Measurements from ENCODE around the gene ITGB5. TPM values are rescaled to one million over a fixed set of nuclear protein-coding genes. Genes with fewer than 3 reads are reported as not detected.

ITGB5 gene
- total RNA-seq, 2 experiments from 2014 or later: 0.18 to 1.2 TPM

DNA sequence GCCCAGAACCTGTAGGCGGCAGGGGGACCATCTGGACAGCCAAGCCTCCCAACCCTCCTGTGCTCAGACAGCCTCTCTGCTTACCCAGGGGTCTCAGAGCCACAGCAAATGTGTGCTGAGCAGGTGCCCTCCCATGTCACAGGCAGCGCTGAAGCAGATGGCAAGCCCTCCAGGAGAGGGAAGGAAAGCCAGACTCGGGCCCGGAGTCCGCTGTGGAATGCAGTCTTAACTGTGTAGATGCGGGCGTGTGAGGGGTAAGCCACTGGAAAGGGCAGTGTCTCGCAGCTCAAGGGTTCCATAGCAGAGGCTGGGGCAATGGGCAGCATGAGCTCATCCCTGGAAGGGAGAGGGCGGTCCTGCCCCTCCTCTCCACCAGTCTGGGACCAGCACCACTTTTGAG lies 111.3 kb downstream of the ITGB5 start:
- no peak for DNase-seq
- H3K4me3 Mint-ChIP-seq: no peak overlapping the region
- H3K9me3 Mint-ChIP-seq (ENCODE audit: low read depth): no peaks in the 10 kb centered on the region
- no peaks in the 10 kb centered on the region for H3K36me3 Mint-ChIP-seq
- ATAC-seq: no peak
- H3K27me3 Mint-ChIP-seq: peaks cover 24% of the 10 kb centered on the region
- CTCF ChIA-PET: no interaction called here
- H3K27ac Mint-ChIP-seq: no peak overlapping the region
- peaks cover 3% of the 10 kb centered on the region for H3K4me1 Mint-ChIP-seq

GRCh38 chr3:124774841-124775402 lies 112.2 kb downstream of the ITGB5 start:
- H3K4me1 Mint-ChIP-seq: no peaks in the 10 kb centered on the region
- CTCF ChIA-PET: no interaction called here

GRCh38 chr3:124774327-124774718 lies 112.8 kb downstream of the ITGB5 start:
- H3K27me3 Mint-ChIP-seq: peaks cover 34% of the 10 kb centered on the region
- H3K27ac Mint-ChIP-seq: no peak overlapping the region
- CTCF ChIA-PET: no interaction called here
- ATAC-seq: no peak
- H3K36me3 Mint-ChIP-seq: no peaks in the 10 kb centered on the region
- DNase-seq: no peak
- no peaks in the 10 kb centered on the region for H3K4me1 Mint-ChIP-seq
- no peak overlapping the region for H3K4me3 Mint-ChIP-seq
- H3K9me3 Mint-ChIP-seq (ENCODE audit: low read depth): no peaks in the 10 kb centered on the region

More at GRCh38 chr3:124774841-124775402, 112.2 kb downstream of the ITGB5 start:
- no peaks in the 10 kb centered on the region for H3K36me3 Mint-ChIP-seq
- no peak overlapping the region for H3K27ac Mint-ChIP-seq
- no peak for DNase-seq
- H3K27me3 Mint-ChIP-seq: peaks cover 30% of the 10 kb centered on the region
- ATAC-seq: no peak
- no peaks in the 10 kb centered on the region for H3K9me3 Mint-ChIP-seq (ENCODE audit: low read depth)
- H3K4me3 Mint-ChIP-seq: no peak overlapping the region

DNA sequence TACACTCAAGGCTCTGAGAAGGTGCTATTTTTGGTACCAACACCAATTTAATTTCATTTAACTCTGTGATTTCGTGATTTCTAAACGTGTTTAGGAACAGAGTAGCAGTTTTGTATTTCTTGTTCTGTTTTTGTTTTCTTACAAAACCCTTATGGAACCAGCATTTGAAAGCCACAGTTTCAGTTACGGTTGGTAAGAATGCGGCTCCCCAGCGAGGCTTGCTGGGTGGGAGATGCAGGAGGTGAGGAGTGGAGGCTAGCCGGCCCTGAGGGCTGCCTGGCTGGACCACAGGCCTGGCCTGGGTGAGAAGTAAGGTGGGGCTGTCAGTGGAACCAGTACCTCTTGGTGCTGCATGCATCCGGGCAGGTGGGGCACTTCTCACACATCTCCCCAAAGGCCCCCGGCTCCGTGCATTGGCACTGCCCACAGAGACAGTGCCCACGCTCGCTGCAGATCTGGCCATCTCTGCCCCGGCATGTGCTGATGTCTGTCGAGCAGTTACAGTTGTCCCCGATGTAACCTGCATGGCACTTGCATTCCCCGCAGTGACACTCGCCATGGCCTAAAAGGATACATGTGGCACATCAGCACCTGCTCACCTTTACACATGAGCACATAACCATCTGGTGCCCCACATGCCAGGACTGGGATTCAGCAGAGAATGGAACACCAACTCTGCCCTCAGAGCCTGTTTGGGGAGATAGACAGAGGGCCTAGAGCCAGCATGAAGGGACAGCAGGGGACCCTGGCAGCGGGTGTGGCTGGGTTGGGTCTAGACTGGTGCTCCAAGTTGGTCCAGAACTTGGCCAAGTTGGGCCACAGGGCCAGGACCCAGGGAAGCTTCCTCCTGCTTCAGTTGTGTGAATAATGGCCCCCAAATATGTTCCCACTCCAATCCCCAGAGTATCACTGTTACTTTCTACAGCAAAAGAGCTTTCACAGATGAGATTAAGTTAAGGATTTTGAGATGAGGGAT lies 113.5 kb downstream of the ITGB5 start:
- Mint-ChIP-seq H3K36me3 (no peaks in the 10 kb centered on the region), H3K4me1 (no peaks in the 10 kb centered on the region), H3K27me3 (peaks cover 40% of the 10 kb centered on the region), H3K9me3 (ENCODE audit: low read depth) (no peaks in the 10 kb centered on the region), H3K27ac (no peak overlapping the region), H3K4me3 (no peak overlapping the region)
- CTCF ChIA-PET: no interaction called here
- no peak for ATAC-seq
- no peak for DNase-seq

DNA sequence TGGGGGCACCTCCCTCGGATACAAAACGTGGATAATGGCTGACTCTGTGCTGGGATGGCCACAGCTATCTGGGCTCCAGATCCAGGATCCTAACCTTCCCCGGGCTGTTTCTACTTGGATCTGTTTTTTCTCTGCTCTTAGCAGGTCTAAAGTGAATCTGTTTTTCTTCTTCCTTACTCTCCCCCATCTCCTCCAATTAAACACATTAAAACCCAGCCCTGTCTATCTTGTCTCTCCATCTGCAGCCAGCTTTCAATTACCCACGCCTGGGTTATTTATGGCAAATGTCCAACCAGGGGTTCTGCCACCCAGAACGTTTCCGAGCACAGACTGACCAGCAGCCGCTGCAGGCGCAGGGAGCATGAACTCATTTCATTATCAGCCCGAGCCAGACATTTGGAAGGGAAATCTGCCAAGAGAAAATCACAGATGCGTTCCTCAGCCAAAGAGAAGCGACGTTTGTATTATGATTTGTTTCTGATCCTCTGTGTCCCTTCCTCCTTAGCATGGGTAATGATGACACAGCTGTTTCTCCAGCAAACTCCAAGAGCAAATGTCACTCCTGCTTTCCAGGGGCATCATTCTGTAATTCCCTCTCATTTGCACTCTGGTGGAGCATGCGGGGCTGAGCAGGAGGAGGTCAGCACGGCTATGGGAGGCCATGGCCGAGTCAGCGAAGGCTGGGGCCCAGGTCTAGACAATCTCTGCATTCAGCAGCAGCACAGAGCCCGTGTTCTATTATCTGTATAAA lies 114.9 kb downstream of the ITGB5 start:
- no peaks in the 10 kb centered on the region for H3K9me3 Mint-ChIP-seq (ENCODE audit: low read depth)
- no peak overlapping the region for H3K4me3 Mint-ChIP-seq
- no peaks in the 10 kb centered on the region for H3K4me1 Mint-ChIP-seq
- H3K36me3 Mint-ChIP-seq: no peaks in the 10 kb centered on the region
- no peak for DNase-seq
- H3K27me3 Mint-ChIP-seq: peaks cover 36% of the 10 kb centered on the region
- CTCF ChIA-PET: interaction anchor here (0.8 to 3.8 kb wide), 3 partner anchors 11 to 810 kb away, joined by 3 to 24 read pairs (median 18); no protein-coding TSS in a partner anchor
- no peak overlapping the region for H3K27ac Mint-ChIP-seq
- ATAC-seq: no peak

DNA sequence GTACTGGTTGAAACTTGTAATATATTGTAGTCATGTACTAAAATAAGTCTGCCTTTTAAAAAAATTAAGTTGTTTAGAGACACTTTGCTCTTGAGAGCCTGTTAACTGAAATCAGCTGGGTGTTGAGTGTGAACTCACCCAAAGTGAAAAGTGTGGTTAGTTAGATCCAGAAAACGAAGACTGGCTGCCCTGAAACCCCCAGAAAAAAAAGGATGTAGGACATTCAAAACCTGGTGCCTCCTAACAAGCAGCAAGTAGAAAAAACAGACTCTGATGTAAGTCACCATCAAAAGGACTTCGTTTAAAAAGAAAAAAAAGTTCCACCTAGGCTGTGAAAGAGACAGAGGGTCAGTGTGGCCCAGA lies 116.1 kb downstream of the ITGB5 start:
- peaks cover 36% of the 10 kb centered on the region for H3K27me3 Mint-ChIP-seq
- no peak overlapping the region for H3K27ac Mint-ChIP-seq
- no peak for ATAC-seq
- H3K36me3 Mint-ChIP-seq: no peaks in the 10 kb centered on the region
- H3K4me3 Mint-ChIP-seq: no peak overlapping the region
- DNase-seq: no peak
- CTCF ChIA-PET: interaction anchor here (3.4 to 3.8 kb wide), 2 partner anchors 10 to 130 kb away, joined by 18 to 24 read pairs; no protein-coding TSS in a partner anchor
- H3K4me1 Mint-ChIP-seq: no peaks in the 10 kb centered on the region
- no peaks in the 10 kb centered on the region for H3K9me3 Mint-ChIP-seq (ENCODE audit: low read depth)

DNA sequence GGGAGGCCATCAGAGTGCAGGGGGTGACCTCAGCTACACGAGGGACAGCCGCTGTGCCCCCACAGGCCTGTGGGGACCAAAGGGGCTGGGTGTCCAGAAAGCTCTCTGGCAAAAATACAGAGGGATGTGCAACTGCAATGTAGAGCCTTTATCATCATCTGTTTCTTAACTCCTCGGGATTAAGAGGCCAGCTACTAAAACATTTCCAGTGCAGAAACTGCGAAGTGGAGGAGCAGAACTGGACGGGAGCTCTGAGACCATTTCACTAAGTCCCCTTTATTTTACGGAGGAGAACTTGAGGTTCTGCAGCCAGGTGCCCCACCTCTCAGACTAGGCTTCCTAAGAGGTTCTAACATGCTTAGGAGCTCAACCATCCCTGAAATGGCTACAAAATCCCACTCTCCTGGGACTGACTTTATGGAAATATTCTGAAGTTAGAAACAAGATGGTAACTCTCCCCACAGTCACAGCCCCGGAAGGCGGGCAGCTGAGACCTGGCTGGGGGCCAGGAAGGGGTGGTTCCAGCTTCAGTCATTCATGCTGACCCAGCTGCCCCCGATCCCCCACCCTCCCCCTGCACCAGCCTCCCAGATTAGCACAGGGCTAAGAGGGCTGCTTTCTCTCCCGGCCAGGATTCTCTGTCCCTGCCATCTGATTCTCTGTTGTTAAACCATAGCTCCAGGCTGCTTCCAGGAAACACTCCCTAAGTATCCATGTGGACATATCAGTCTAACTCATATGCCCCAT lies 116.7 kb downstream of the ITGB5 start:
- no peak overlapping the region for H3K4me3 Mint-ChIP-seq
- ATAC-seq (no peak), DNase-seq (no peak)
- CTCF ChIA-PET: interaction anchor here (3.4 to 3.8 kb wide), 2 partner anchors 10 to 131 kb away, joined by 18 to 24 read pairs; no protein-coding TSS in a partner anchor
- H3K27ac Mint-ChIP-seq: no peak overlapping the region
- H3K27me3 Mint-ChIP-seq: peaks cover 36% of the 10 kb centered on the region
- no peaks in the 10 kb centered on the region for H3K36me3 Mint-ChIP-seq
- H3K9me3 Mint-ChIP-seq (ENCODE audit: low read depth): no peaks in the 10 kb centered on the region
- no peaks in the 10 kb centered on the region for H3K4me1 Mint-ChIP-seq

DNA sequence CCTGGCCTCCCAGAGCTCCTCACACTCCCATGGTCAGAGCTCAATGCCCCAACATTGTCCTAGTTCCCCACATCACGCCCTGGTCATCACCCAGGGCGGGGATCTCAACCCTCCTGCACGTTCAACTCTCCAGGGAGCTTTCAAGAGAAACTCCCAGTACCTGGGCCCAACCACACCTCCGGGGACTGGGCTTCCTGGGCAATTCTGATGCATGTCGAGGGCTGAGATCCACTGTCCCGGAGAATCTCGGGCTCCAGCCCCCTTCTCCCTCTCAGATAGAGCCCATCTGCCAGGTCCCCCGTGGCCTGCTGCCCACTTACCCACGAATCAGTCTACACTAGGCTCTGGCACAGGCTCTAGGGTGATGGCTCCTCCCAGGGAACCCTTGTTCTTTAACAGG lies 117.7 kb downstream of the ITGB5 start:
- H3K4me1 Mint-ChIP-seq: no peaks in the 10 kb centered on the region
- no peak overlapping the region for H3K27ac Mint-ChIP-seq
- CTCF ChIA-PET: interaction anchor here (3.4 to 3.8 kb wide), 2 partner anchors 9 to 132 kb away, joined by 18 to 24 read pairs; no protein-coding TSS in a partner anchor
- peaks cover 36% of the 10 kb centered on the region for H3K27me3 Mint-ChIP-seq
- no peaks in the 10 kb centered on the region for H3K36me3 Mint-ChIP-seq
- no peak overlapping the region for H3K4me3 Mint-ChIP-seq
- no peak for DNase-seq
- H3K9me3 Mint-ChIP-seq (ENCODE audit: low read depth): no peaks in the 10 kb centered on the region
- ATAC-seq: no peak

DNA sequence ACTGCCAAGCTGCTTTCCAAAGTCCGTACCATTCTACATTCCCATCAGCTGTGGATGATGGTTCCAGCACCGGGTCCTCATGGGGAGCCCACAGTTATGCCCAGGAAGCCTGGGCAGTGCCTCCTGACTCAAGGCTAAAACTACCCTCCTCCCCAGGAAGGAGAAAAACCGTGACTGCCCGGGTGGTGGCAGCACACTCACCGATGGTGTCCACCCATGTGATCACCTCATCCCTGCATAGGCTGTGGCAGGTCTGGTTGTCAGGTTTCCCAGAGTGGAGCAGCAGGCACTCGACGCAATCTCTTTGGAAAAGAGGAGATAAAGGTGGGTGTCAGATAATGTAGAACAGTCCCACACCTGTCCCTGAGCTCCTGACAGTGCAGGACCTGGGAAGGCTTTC lies 118.4 kb downstream of the ITGB5 start:
- no peaks in the 10 kb centered on the region for H3K9me3 Mint-ChIP-seq (ENCODE audit: low read depth)
- no peak overlapping the region for H3K4me3 Mint-ChIP-seq
- DNase-seq: no peak
- H3K4me1 Mint-ChIP-seq: no peaks in the 10 kb centered on the region
- peaks cover 31% of the 10 kb centered on the region for H3K27me3 Mint-ChIP-seq
- H3K27ac Mint-ChIP-seq: no peak overlapping the region
- ATAC-seq: no peak
- CTCF ChIA-PET: interaction anchor here (3.4 to 3.8 kb wide), 2 partner anchors 8 to 133 kb away, joined by 18 to 24 read pairs; no protein-coding TSS in a partner anchor
- H3K36me3 Mint-ChIP-seq: no peaks in the 10 kb centered on the region

- CTCF ChIA-PET: interaction anchor here (0.7 kb wide), 1 partner anchor 133 kb away, joined by 4 read pairs; no protein-coding TSS in a partner anchor
- Mint-ChIP-seq H3K27ac (no peak overlapping the region), H3K27me3 (peaks cover 30% of the 10 kb centered on the region), H3K9me3 (ENCODE audit: low read depth) (no peaks in the 10 kb centered on the region), H3K4me3 (no peak overlapping the region), H3K36me3 (no peaks in the 10 kb centered on the region), H3K4me1 (no peaks in the 10 kb centered on the region)
- DNase-seq (no peak), ATAC-seq (no peak)
These were observed 119.5 kb downstream of the ITGB5 start for GRCh38 chr3:124767691-124768090.

- H3K4me3 Mint-ChIP-seq: no peak overlapping the region
- H3K9me3 Mint-ChIP-seq (ENCODE audit: low read depth): no peaks in the 10 kb centered on the region
- CTCF ChIA-PET: interaction anchor here (0.7 kb wide), 1 partner anchor 134 kb away, joined by 4 read pairs; no protein-coding TSS in a partner anchor
- DNase-seq (no peak), ATAC-seq (no peak)
- no peak overlapping the region for H3K27ac Mint-ChIP-seq
- peaks cover 27% of the 10 kb centered on the region for H3K27me3 Mint-ChIP-seq
- no peaks in the 10 kb centered on the region for H3K4me1 Mint-ChIP-seq
- no peaks in the 10 kb centered on the region for H3K36me3 Mint-ChIP-seq
These were observed 119.9 kb downstream of the ITGB5 start for GRCh38 chr3:124767264-124767663.

DNA sequence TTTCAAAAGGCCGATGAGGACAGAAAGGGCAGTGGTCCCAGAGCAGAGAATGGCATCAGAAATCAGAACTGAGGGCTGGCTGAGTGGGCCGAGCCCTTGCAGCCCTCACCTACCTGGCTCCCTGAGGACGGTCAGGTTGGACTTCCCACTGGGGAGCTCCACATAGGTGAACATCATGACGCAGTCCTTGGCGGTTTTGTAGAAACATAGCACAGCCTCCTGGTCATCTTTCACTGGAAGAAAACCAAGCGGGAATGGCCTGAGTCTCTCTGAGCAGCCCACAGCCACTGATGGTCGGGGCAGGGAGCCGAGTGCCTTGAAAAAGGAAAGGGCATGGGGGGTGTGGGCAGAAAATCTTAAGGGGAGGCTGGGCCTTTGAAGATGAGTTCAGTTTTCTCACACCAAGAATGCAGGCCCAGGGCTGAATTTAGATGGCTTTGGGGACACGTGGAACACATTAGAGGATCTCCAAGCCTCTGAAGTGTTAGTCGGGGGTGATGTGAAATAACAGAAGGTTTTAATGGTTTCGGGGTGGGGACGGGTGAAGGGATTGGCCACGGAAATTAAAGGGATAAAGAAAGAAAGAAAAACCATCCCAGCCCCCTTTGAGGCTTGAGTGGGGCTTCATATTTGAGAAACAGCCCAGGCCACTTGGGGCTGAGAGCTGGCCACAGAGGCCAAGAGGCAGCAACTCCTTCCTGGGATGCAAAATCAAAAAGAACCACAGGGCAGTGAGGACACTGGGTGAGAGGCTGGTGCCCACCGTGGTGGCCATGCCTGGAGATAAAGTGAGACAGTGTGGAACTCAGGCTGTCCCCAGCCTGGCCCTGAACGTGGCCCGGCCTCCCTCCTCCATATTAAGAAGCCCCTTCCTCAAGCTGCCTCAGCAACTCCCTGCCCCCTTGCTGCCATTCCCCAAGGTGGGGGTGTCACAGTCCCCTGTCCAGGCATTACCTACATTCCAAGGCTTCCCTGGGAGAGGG lies 120.8 kb downstream of the ITGB5 start:
- peaks cover 23% of the 10 kb centered on the region for H3K27me3 Mint-ChIP-seq
- no peak overlapping the region for H3K27ac Mint-ChIP-seq
- H3K4me1 Mint-ChIP-seq: peaks cover 1% of the 10 kb centered on the region
- no peak overlapping the region for H3K4me3 Mint-ChIP-seq
- no peaks in the 10 kb centered on the region for H3K36me3 Mint-ChIP-seq
- CTCF ChIA-PET: interaction anchor here (0.7 kb wide), 1 partner anchor 804 kb away, joined by 3 read pairs; no protein-coding TSS in a partner anchor
- DNase-seq (no peak), ATAC-seq (no peak)
- no peaks in the 10 kb centered on the region for H3K9me3 Mint-ChIP-seq (ENCODE audit: low read depth)
